Tibial nerve (tissue), 4 donors: ENCODE results near the gene SNX19. TPM values are rescaled to one million over a fixed set of nuclear protein-coding genes. Genes with fewer than 3 reads are reported as not detected.
A peak's percentile ranks its signal among the peaks of the same experiment; 100 is the strongest.

Source experiments
- DNase-seq, 2 donors: peaks; one replicate each; pipeline ENCODE4 v3.0.0-alpha.2; 2019; ENCODE audit warnings: low spot score in 2 of 2
- H3K27ac ChIP-seq, 4 donors: fragments of 200-600 bp; sonication (generic) in 3 of 4; one replicate each; pipeline ENCODE4 v1.5.1; 2017 to 2019; ENCODE audit warnings: mild to moderate bottlenecking in 1 of 4
- H3K27me3 ChIP-seq, 2 donors: fragments of 200-600 bp; sonication (generic) in 1 of 2; one replicate each; pipeline versions ENCODE4 v1.5.1 to v1.6.0; 2017 to 2019
- H3K36me3 ChIP-seq, 3 donors: fragments of 200-600 bp; sonication (generic); one replicate each; pipeline ENCODE4 v1.5.1; 2018 to 2019
- H3K4me1 ChIP-seq, 4 donors: fragments of 200-600 bp; sonication (generic) in 3 of 4; one replicate each; pipeline ENCODE4 v1.5.1; 2017 to 2019
- H3K4me3 ChIP-seq, 4 donors: fragments of 200-600 bp; sonication (generic) in 3 of 4; one replicate each; pipeline ENCODE4 v1.5.1; 2017 to 2019; ENCODE audit warnings: mild to moderate bottlenecking in 1 of 4, moderate library complexity in 1 of 4
- H3K9me3 ChIP-seq, 4 donors: fragments of 200-600 bp; sonication (generic) in 3 of 4; one replicate each; pipeline ENCODE4 v1.5.1; 2017 to 2019
- CTCF ChIP-seq, 5 experiments: fragments of 200-600 bp in 3 of 5; fragments of 450-650 bp in 2 of 5; sonication (generic) in 3 of 5; IDR thresholded peaks; one replicate each; pipeline ENCODE4 v1.5.1; 2016 to 2019; ENCODE audit warnings: antibody characterized with exemption in 5 of 5, mild to moderate bottlenecking in 3 of 5, moderate library complexity in 2 of 5
- EP300 ChIP-seq, 2 donors: sonication (generic); formaldehyde crosslinking; IDR thresholded peaks; one replicate each; pipeline ENCODE4 v1.6.1; 2017; ENCODE audit warnings: antibody characterized with exemption in 2 of 2, mild to moderate bottlenecking in 1 of 2
- POLR2A ChIP-seq, 2 donors: fragments of 450-650 bp; IDR thresholded peaks; one replicate each; pipeline ENCODE4 v1.6.1; 2017; ENCODE audit warnings: antibody characterized with exemption in 2 of 2, mild to moderate bottlenecking in 2 of 2, moderate library complexity in 2 of 2
- WGBS, 2 donors: methylation state at CpG; one replicate each; pipeline ENCODE4 v1.1.5; 2018; 5-methylcytosine and 5-hydroxymethylcytosine counted together
- total RNA-seq, 4 donors: library from RNA; depleted of rRNA; stranded (reverse); fragments of >200 nt; gene quantifications; one replicate each; pipeline ENCODE4 v1.1.0, GENCODE V29; 2016

Gene SNX19
- total RNA-seq, 4 donors from 2014 or later, result 94.2 to 141 (median 105) TPM

GRCh38 chr11:130876100-130876499 is 40.2 kb downstream of the SNX19 start:
- 76 to 78% methylated on average over 4 of the region's 4 CpGs for WGBS, 2 donors
- H3K36me3 ChIP-seq, result peaks cover 0 to 72% (median 13%) of the 10 kb centered on the region in 3 donors
- H3K4me3 ChIP-seq, result no peak overlapping the region
- TF ChIP-seq POLR2A (IDR thresholded peaks at IDR 0.05), result no peak
- no peak for TF ChIP-seq EP300 (IDR thresholded peaks at IDR 0.05)
- TF ChIP-seq CTCF (IDR thresholded peaks at IDR 0.05), result no peak
- H3K27ac ChIP-seq, result peak overlapping the region in 1 of 4 donors; percentile 71
- DNase-seq, result no peak
- H3K27me3 ChIP-seq, result no peaks in the 10 kb centered on the region
- peaks cover 0 to 36% (median 11%) of the 10 kb centered on the region in 4 donors for H3K4me1 ChIP-seq
- H3K9me3 ChIP-seq, result no peaks in the 10 kb centered on the region

GRCh38 chr11:130874955-130875531 is 41.2 kb downstream of the SNX19 start:
- TF ChIP-seq POLR2A (IDR thresholded peaks at IDR 0.05), result no peak
- TF ChIP-seq EP300 (IDR thresholded peaks at IDR 0.05), result no peak
- no peak for TF ChIP-seq CTCF (IDR thresholded peaks at IDR 0.05)
- Histone ChIP-seq H3K36me3 (peaks cover 0 to 64% (median 9%) of the 10 kb centered on the region in 3 donors), H3K27me3 (no peaks in the 10 kb centered on the region), H3K9me3 (no peaks in the 10 kb centered on the region), H3K4me1 (peaks cover 0 to 36% (median 11%) of the 10 kb centered on the region in 4 donors), H3K27ac (peak overlapping the region in 2 of 4 donors; percentile 74 to 88), H3K4me3 (no peak overlapping the region)
- WGBS, 2 donors, result 50 to 70% methylated on average over 7 of the region's 7 CpGs
- no peak for DNase-seq

GRCh38 chr11:130874396-130874795 is 41.9 kb downstream of the SNX19 start:
- Histone ChIP-seq H3K4me1 (peaks cover 0 to 36% (median 11%) of the 10 kb centered on the region in 4 donors), H3K4me3 (no peak overlapping the region), H3K9me3 (no peaks in the 10 kb centered on the region), H3K27me3 (no peaks in the 10 kb centered on the region), H3K36me3 (peaks cover 0 to 57% (median 5%) of the 10 kb centered on the region in 3 donors), H3K27ac (peak overlapping the region in 3 of 4 donors; percentile 22 to 88 (median 74))
- WGBS, 2 donors, result 0 to 51% methylated on average over 1 of the region's 1 CpG
- no peak for TF ChIP-seq EP300 (IDR thresholded peaks at IDR 0.05)
- TF ChIP-seq POLR2A (IDR thresholded peaks at IDR 0.05), result no peak
- no peak for TF ChIP-seq CTCF (IDR thresholded peaks at IDR 0.05)
- DNase-seq, result no peak

- Histone ChIP-seq H3K36me3 (peaks cover 0 to 51% (median 0%) of the 10 kb centered on the region in 3 donors), H3K27ac (peak overlapping the region in 3 of 4 donors; percentile 54 to 88 (median 74)), H3K4me3 (no peak overlapping the region), H3K9me3 (no peaks in the 10 kb centered on the region), H3K27me3 (no peaks in the 10 kb centered on the region), H3K4me1 (peaks cover 0 to 36% (median 11%) of the 10 kb centered on the region in 4 donors)
- TF ChIP-seq EP300 (IDR thresholded peaks at IDR 0.05) (no peak), CTCF (IDR thresholded peaks at IDR 0.05) (no peak), POLR2A (IDR thresholded peaks at IDR 0.05) (no peak)
- WGBS, 2 donors, result 56 to 68% methylated on average over 1 of the region's 1 CpG
- no peak for DNase-seq
These were observed 42.5 kb downstream of the SNX19 start for GRCh38 chr11:130873761-130874160.

GRCh38 chr11:130872981-130873380 is 43.3 kb downstream of the SNX19 start:
- no peaks in the 10 kb centered on the region for H3K9me3 ChIP-seq
- no peak overlapping the region for H3K4me3 ChIP-seq
- H3K27me3 ChIP-seq, result no peaks in the 10 kb centered on the region
- TF ChIP-seq POLR2A (IDR thresholded peaks at IDR 0.05), result no peak
- no peak for TF ChIP-seq CTCF (IDR thresholded peaks at IDR 0.05)
- TF ChIP-seq EP300 (IDR thresholded peaks at IDR 0.05), result no peak
- DNase-seq, result no peak
- WGBS, 2 donors, result 27 to 32% methylated on average over 6 of the region's 6 CpGs
- peaks cover 0 to 43% (median 0%) of the 10 kb centered on the region in 3 donors for H3K36me3 ChIP-seq
- H3K4me1 ChIP-seq, result peaks cover 0 to 30% (median 9%) of the 10 kb centered on the region in 4 donors
- H3K27ac ChIP-seq, result peak overlapping the region in 3 of 4 donors; percentile 54 to 88 (median 74)
